ENCODE data around the gene POU6F2. TPM values are rescaled to one million over a fixed set of nuclear protein-coding genes. Genes with fewer than 3 reads are reported as not detected.

The POU6F2 gene
- total RNA-seq, 1 experiment from 2014 or later = 0.27 TPM

- H3K4me2 ChIP-seq (ENCODE audit: low read length) = no peak overlapping the region
- H3K27ac ChIP-seq (ENCODE audit: low read depth, low read length) = no peak overlapping the region
- no peaks in the 10 kb centered on the region for H4K20me1 ChIP-seq (ENCODE audit: insufficient read depth)
- ATAC-seq (no peak), DNase-seq (ENCODE audit: low read depth, low spot score) (no peak)
- H3K9me2 ChIP-seq (ENCODE audit: insufficient read depth) = no peaks in the 10 kb centered on the region
- intact Hi-C loops (cut with micrococcal nuclease) = no loop called here
- RAD21 ChIA-PET (ENCODE audit: low non-redundant PET in 1 of 2, low total read pairs in 2 of 2, uncharacterized antibody in 2 of 2, unreplicated experiment in 2 of 2) = no interaction called here
- TF ChIP-seq SRF (IDR thresholded peaks at IDR 0.05; ENCODE audit: low read depth) (no peak), POLR2AphosphoS5 (IDR thresholded peaks at IDR 0.05; ENCODE audit: low read depth, low read length) (no peak), ZNF274 (IDR thresholded peaks at IDR 0.05; ENCODE audit: low read depth, low read length) (no peak), EGR1 (IDR thresholded peaks at IDR 0.05; ENCODE audit: low read depth) (no peak)
- no TSS peak for BruUV-seq (replicated peaks)
- H3K36me3 ChIP-seq (ENCODE audit: control insufficient read depth in 1 of 2, insufficient read depth in 2 of 2, low read length in 2 of 2) = no peaks in the 10 kb centered on the region
- CTCF ChIA-PET = no interaction called here
- H3K27me3 ChIP-seq (ENCODE audit: insufficient read depth, low read length) = peaks cover 10% of the 10 kb centered on the region
- no peaks in the 10 kb centered on the region for H3K79me2 ChIP-seq (ENCODE audit: insufficient read depth, low read length)
- no peak overlapping the region for H3K4me3 ChIP-seq (replicated peaks in 1 of 2; ENCODE audit: low read depth in 1 of 2, low read length in 2 of 2)
- POLR2A ChIA-PET = no interaction called here
- H3K9ac ChIP-seq (ENCODE audit: low read length) = no peak overlapping the region
- no peak overlapping the region for H2AFZ ChIP-seq (ENCODE audit: low read depth, low read length, poor library complexity, severe bottlenecking)
- no peaks in the 10 kb centered on the region for H3K4me1 ChIP-seq (ENCODE audit: control insufficient read depth in 1 of 2, insufficient read depth in 2 of 2, low read length in 2 of 2)
- no peaks in the 10 kb centered on the region for H3K9me3 ChIP-seq (ENCODE audit: control insufficient read depth in 1 of 2, insufficient read depth in 1 of 2, low read depth in 1 of 2, low read length in 2 of 2)
Observed at GRCh38 chr7:39265641-39266591, 288.2 kb downstream of the POU6F2 start.

GRCh38 chr7:39269034-39269433, 291.3 kb downstream of the POU6F2 start:
- Histone ChIP-seq H3K27me3 (ENCODE audit: insufficient read depth, low read length) (peaks cover 10% of the 10 kb centered on the region), H3K4me2 (ENCODE audit: low read length) (no peak overlapping the region), H3K9me2 (ENCODE audit: insufficient read depth) (no peaks in the 10 kb centered on the region), H3K4me1 (ENCODE audit: control insufficient read depth in 1 of 2, insufficient read depth in 2 of 2, low read length in 2 of 2) (no peaks in the 10 kb centered on the region), H3K9ac (ENCODE audit: low read length) (no peak overlapping the region), H3K36me3 (ENCODE audit: control insufficient read depth in 1 of 2, insufficient read depth in 2 of 2, low read length in 2 of 2) (no peaks in the 10 kb centered on the region), H3K9me3 (ENCODE audit: control insufficient read depth in 1 of 2, insufficient read depth in 1 of 2, low read depth in 1 of 2, low read length in 2 of 2) (no peaks in the 10 kb centered on the region), H4K20me1 (ENCODE audit: insufficient read depth) (no peaks in the 10 kb centered on the region), H3K27ac (ENCODE audit: low read depth, low read length) (no peak overlapping the region), H2AFZ (ENCODE audit: low read depth, low read length, poor library complexity, severe bottlenecking) (no peak overlapping the region), H3K79me2 (ENCODE audit: insufficient read depth, low read length) (no peaks in the 10 kb centered on the region), H3K4me3 (replicated peaks in 1 of 2; ENCODE audit: low read depth in 1 of 2, low read length in 2 of 2) (no peak overlapping the region)
- BruUV-seq (replicated peaks) = no TSS peak
- POLR2A ChIA-PET = no interaction called here
- CTCF ChIA-PET = no interaction called here
- RAD21 ChIA-PET (ENCODE audit: low non-redundant PET in 1 of 2, low total read pairs in 2 of 2, uncharacterized antibody in 2 of 2, unreplicated experiment in 2 of 2) = no interaction called here
- no peak for DNase-seq (ENCODE audit: low read depth, low spot score)
- ATAC-seq = no peak
- intact Hi-C loops (cut with micrococcal nuclease) = no loop called here
- TF ChIP-seq ZFX (IDR thresholded peaks at IDR 0.05) (no peak), YY1 (IDR thresholded peaks at IDR 0.05; ENCODE audit: extremely low read depth, insufficient replicate concordance, low read depth, low read length) (no peak), ZBTB33 (IDR thresholded peaks at IDR 0.05; ENCODE audit: extremely low read depth, insufficient replicate concordance, low read length) (no peak), SP1 (IDR thresholded peaks at IDR 0.05; ENCODE audit: low read depth) (no peak), EGR1 (IDR thresholded peaks at IDR 0.05; ENCODE audit: low read depth) (no peak), RAD21 (IDR thresholded peaks at IDR 0.05; ENCODE audit: low read depth) (no peak), CTCF (IDR thresholded peaks at IDR 0.05 in 2 of 3, conservative IDR thresholded peaks at IDR 0.05 in 1 of 3; ENCODE audit: borderline replicate concordance in 1 of 3, insufficient read depth in 1 of 3, low read depth in 2 of 3, low read length in 2 of 3) (no peak), JUND (IDR thresholded peaks at IDR 0.05) (no peak), ZNF274 (IDR thresholded peaks at IDR 0.05; ENCODE audit: low read depth, low read length) (no peak), ATF3 (IDR thresholded peaks at IDR 0.05) (no peak), TCF7L2 (IDR thresholded peaks at IDR 0.05; ENCODE audit: borderline replicate concordance, extremely low read depth, insufficient read depth, insufficient read length) (no peak), ELF1 (IDR thresholded peaks at IDR 0.05; ENCODE audit: borderline replicate concordance, low read depth) (no peak), POLR2A (IDR thresholded peaks at IDR 0.05; ENCODE audit: borderline replicate concordance, extremely low read depth, insufficient read depth, insufficient read length) (no peak), POLR2AphosphoS5 (IDR thresholded peaks at IDR 0.05; ENCODE audit: low read depth, low read length) (no peak), CBX3 (IDR thresholded peaks at IDR 0.05; ENCODE audit: low read depth) (no peak)
